A673 (cell line): ENCODE results near the gene CDH10. TPM values are rescaled to one million over a fixed set of nuclear protein-coding genes. Genes with fewer than 3 reads are reported as not detected.

ENCODE experiments used
- BruUV-seq: library from RNA; stranded (reverse); fragments of 400-500 nt; replicated peaks from 2 replicates; lab custom pipeline; 2021; lab: Mats Ljungman, UMichigan
- CTCF ChIA-PET: fragments of 300-600 bp; sonication (Branson Sonifier 250); formaldehyde crosslinking; loops from one replicate; lab custom pipeline; 2022; ENCODE audit warnings: antibody characterized with exemption; lab: Charles Lee
- POLR2A ChIA-PET: fragments of 300-600 bp; sonication (Branson Sonifier 250); formaldehyde crosslinking; loops from one replicate; lab custom pipeline; 2022; ENCODE audit warnings: antibody characterized with exemption; ENCODE audit not compliant: low non-redundant PET; lab: Charles Lee
- DNase-seq: peaks from one replicate; pipeline ENCODE4 v3.0.0-alpha.2; 2015; ENCODE audit warnings: low spot score
- H3K27ac ChIP-seq: fragments of 200-600 bp; sonication (generic); 2 replicates; pipeline ENCODE4 v1.5.1; 2016; ENCODE audit warnings: mixed run types, low read depth, mild to moderate bottlenecking, mixed read lengths, antibody characterized with exemption, low read length; ENCODE audit not compliant: poor library complexity, severe bottlenecking
- H3K27me3 ChIP-seq: fragments of 200-600 bp; sonication (generic); replicated peaks from 2 replicates; pipeline ENCODE4 v1.6.1; 2017; ENCODE audit warnings: mixed run types, low read depth, mild to moderate bottlenecking, mixed read lengths, antibody characterized with exemption, low read length; ENCODE audit not compliant: insufficient read depth, poor library complexity
- H3K36me3 ChIP-seq: fragments of 200-600 bp; sonication (generic); 2 replicates; pipeline ENCODE4 v1.6.1; 2016; ENCODE audit warnings: mixed run types, mild to moderate bottlenecking, mixed read lengths, antibody characterized with exemption, low read length; ENCODE audit not compliant: insufficient read depth, poor library complexity, severe bottlenecking
- H3K4me1 ChIP-seq: fragments of 200-600 bp; sonication (generic); 2 replicates; pipeline ENCODE4 v1.6.1; 2017; ENCODE audit warnings: mixed run types, mild to moderate bottlenecking, mixed read lengths, antibody characterized with exemption, low read length; ENCODE audit not compliant: insufficient read depth, poor library complexity, severe bottlenecking
- H3K4me3 ChIP-seq: fragments of 200-600 bp; sonication (generic); 2 replicates; pipeline ENCODE4 v1.5.1; 2016; ENCODE audit warnings: low read depth, mixed run types, mild to moderate bottlenecking, mixed read lengths, low read length; ENCODE audit not compliant: poor library complexity, severe bottlenecking
- H3K9me3 ChIP-seq: fragments of 200-600 bp; sonication (generic); 2 replicates; pipeline ENCODE4 v1.6.1; 2016; ENCODE audit warnings: mixed run types, low read depth, mild to moderate bottlenecking, mixed read lengths, antibody characterized with exemption, low read length; ENCODE audit not compliant: poor library complexity, severe bottlenecking
- EZH2 ChIP-seq: fragments of 200-600 bp; sonication (generic); IDR thresholded peaks from 2 replicates; pipeline ENCODE4 v1.6.1; 2017; ENCODE audit warnings: borderline replicate concordance, low read depth, mild to moderate bottlenecking, mixed read lengths, antibody characterized with exemption, low read length; ENCODE audit not compliant: poor library complexity, severe bottlenecking
- intact Hi-C: fragments of 100-400 bp; cut with micrococcal nuclease; formaldehyde crosslinking; loops from one replicate; pipeline ENCODE4 v1.10.0; 2022; ENCODE audit not compliant: unreplicated experiment
- total RNA-seq: library from RNA; stranded (reverse); gene quantifications from 2 replicates; pipeline ENCODE4 v1.2.3, GENCODE V29; 2021
- TF ChIP-seq, protein P1 (sequence below): fragments of 300-800, 200-600 bp; sonication (generic); conservative IDR thresholded peaks from 2 replicates; pipeline ENCODE4 v1.5.1; 2017; ENCODE audit warnings: low read depth, mild to moderate bottlenecking, antibody characterized with exemption, low read length, moderate library complexity, mixed read lengths

CDH10 gene
- total RNA-seq, 1 experiment from 2014 or later = 1.2 TPM

DNA sequence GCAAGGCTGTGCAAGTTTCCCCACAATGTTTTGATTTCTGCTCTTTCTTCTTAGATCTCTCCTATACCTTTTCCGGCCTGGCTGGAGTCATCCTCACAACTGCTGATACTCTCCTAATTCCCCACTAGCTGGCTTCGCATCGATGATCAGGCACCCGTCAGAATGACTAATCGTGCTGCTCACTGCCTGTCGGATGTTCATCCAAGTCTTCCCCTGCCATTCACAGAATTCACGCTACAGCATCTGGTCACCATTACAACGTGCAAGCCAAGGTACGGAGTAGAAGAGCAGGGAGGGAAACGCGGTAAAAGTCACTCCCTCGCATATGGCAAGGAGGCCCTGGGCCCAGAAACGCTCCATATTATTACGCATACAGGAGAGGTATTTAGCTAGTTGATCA is 35.1 kb downstream of the CDH10 start:
- Histone ChIP-seq H3K27ac (no peak overlapping the region), H3K36me3 (no peaks in the 10 kb centered on the region), H3K4me3 (no peak overlapping the region), H3K27me3 (no peaks in the 10 kb centered on the region), H3K9me3 (no peaks in the 10 kb centered on the region), H3K4me1 (peaks cover 4% of the 10 kb centered on the region)
- TF ChIP-seq EZH2 = no peak
- TF ChIP-seq, protein P1, sequence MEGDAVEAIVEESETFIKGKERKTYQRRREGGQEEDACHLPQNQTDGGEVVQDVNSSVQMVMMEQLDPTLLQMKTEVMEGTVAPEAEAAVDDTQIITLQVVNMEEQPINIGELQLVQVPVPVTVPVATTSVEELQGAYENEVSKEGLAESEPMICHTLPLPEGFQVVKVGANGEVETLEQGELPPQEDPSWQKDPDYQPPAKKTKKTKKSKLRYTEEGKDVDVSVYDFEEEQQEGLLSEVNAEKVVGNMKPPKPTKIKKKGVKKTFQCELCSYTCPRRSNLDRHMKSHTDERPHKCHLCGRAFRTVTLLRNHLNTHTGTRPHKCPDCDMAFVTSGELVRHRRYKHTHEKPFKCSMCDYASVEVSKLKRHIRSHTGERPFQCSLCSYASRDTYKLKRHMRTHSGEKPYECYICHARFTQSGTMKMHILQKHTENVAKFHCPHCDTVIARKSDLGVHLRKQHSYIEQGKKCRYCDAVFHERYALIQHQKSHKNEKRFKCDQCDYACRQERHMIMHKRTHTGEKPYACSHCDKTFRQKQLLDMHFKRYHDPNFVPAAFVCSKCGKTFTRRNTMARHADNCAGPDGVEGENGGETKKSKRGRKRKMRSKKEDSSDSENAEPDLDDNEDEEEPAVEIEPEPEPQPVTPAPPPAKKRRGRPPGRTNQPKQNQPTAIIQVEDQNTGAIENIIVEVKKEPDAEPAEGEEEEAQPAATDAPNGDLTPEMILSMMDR = no peak
- intact Hi-C loops = no loop called here
- ChIA-PET POLR2A (no interaction called here), CTCF (no interaction called here)
- no TSS peak for BruUV-seq
- DNase-seq = no peak

GRCh38 chr5:24606971-24607370 is 37.8 kb downstream of the CDH10 start:
- Histone ChIP-seq H3K4me1 (peaks cover 20% of the 10 kb centered on the region), H3K9me3 (no peaks in the 10 kb centered on the region), H3K27ac (no peak overlapping the region), H3K36me3 (no peaks in the 10 kb centered on the region), H3K4me3 (no peak overlapping the region), H3K27me3 (no peaks in the 10 kb centered on the region)
- TF ChIP-seq EZH2 = no peak
- TF ChIP-seq, protein P1 = no peak
- ChIA-PET CTCF (no interaction called here), POLR2A (no interaction called here)
- intact Hi-C loops = no loop called here
- no TSS peak for BruUV-seq
- peak; percentile 59 for DNase-seq

DNA sequence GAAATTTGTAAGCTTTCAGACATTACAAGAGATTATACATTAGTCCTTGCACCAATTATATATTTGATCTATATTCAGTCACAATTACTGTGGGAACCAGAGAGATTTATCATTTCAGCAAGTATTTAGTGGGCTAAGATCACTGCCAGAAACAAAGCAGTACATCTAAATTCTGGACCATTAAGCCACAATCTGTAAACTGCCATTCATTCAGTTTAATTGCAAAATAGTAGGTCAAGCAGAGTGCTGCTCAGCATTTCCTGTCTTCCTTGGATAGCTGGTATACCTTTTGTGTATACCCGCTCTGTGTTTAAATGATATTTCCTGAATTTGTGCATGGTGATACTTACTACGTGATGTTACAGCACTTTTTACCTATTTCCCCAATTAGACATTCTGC is 42.6 kb downstream of the CDH10 start:
- CTCF ChIA-PET = no interaction called here
- TF ChIP-seq EZH2 = no peak
- TF ChIP-seq, protein P1 = no peak
- no TSS peak for BruUV-seq

More for the DNA sequence above, 42.6 kb downstream of the CDH10 start:
- no peaks in the 10 kb centered on the region for H3K27me3 ChIP-seq
- H3K36me3 ChIP-seq = no peaks in the 10 kb centered on the region
- no peak overlapping the region for H3K27ac ChIP-seq
- POLR2A ChIA-PET = no interaction called here
- intact Hi-C loops = no loop called here
- DNase-seq = peak; percentile 77
- H3K4me3 ChIP-seq = no peak overlapping the region
- H3K9me3 ChIP-seq = no peaks in the 10 kb centered on the region
- peaks cover 46% of the 10 kb centered on the region for H3K4me1 ChIP-seq
